ENCODE measurements around the gene ELF2.

- peak; percentile 88 for TF ChIP-seq CTCF (conservative IDR thresholded peaks at IDR 0.05; ENCODE audit: low read depth, low read length)
- TF ChIP-seq EZH2 (IDR thresholded peaks at IDR 0.05; ENCODE audit: borderline replicate concordance, low read depth, low read length, poor library complexity, severe bottlenecking): no peak
Observed at GRCh38 chr4:139099366-139099982, 77.5 kb downstream of the ELF2 start.
